GM12865 (cell line): ENCODE results near the gene GOLGA3.

Source experiments
- DNase-seq: peaks from one replicate; pipeline ENCODE4 v3.0.0; 2010; ENCODE audit warnings: low read depth
- H3K4me3 ChIP-seq: 2 replicates; pipeline ENCODE4 v1.5.1; 2011; ENCODE audit warnings: mild to moderate bottlenecking, low read depth, low read length, control low read depth
- TF ChIP-seq, protein P1 (sequence below): IDR thresholded peaks from 2 replicates; pipeline ENCODE4 v1.5.1; 2011; ENCODE audit warnings: low read length, control low read depth, low read depth, inconsistent platforms; ENCODE audit not compliant: insufficient read depth; ENCODE audit errors: missing control alignments

Gene GOLGA3

DNA sequence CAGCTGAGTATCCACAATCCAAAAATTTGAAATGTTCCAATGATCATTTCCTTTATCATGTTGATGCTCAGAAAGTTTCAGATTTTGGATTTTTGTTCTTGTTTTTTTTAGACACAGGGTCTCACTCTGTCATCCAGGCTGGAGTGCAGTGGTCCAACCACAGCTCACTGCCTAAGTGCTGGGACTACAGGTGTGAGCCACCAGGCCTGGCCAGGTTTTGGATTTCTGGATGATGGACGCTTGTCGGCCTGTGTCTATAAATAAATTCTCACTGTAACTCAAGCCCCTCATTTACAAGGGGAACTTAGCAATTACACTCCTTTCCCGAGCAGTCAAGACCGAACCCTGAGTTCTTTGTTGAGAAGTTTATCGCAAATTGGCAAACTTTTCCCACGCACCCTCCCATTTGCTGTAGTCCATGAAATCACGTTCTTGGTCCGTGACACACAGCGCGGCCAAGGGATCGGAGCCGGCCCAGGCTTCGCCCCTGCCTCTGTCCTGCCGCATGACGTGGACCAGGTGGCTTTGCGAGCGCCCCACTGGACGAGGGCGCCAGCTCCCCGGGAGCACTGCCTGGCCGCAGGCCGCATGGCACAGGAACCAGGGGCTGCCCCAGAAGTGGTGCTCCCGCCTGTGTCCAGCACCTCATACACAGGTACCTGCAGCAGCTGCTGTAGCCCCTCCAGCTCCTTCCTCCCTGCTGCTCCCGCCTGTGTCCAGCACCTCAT, 53.0 kb downstream of the GOLGA3 start:
- no peak for DNase-seq

DNA sequence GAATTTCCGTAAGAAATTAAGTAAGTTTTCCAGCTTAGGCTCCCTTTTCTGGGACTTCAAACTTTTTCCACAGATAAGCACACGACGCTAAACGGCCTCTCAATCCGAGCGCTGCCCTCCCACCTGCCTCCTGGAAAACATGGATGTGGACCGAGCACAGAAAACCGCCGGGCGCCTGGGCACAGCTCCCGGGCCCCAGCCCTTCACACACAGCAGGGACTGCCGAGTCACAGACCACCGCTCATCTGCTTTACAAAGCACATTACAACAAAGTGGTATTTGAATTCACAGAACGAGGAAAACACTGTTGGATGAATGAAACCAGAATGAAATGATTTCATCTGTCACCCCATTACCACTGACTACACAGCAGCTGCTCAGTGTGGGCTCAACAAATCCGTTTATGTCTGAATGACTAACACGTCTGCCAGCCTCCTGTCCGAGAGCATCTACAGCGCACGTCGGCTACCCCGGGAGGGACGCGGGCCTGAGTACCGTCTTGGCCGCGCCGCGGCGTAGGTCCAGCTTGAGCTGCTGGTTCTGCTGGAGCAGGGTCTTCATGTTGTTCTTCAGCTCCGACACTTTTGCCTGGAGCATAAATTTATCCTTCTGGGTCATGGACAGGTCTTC, 53.9 kb downstream of the GOLGA3 start:
- no peak for DNase-seq
- TF ChIP-seq, protein P1, sequence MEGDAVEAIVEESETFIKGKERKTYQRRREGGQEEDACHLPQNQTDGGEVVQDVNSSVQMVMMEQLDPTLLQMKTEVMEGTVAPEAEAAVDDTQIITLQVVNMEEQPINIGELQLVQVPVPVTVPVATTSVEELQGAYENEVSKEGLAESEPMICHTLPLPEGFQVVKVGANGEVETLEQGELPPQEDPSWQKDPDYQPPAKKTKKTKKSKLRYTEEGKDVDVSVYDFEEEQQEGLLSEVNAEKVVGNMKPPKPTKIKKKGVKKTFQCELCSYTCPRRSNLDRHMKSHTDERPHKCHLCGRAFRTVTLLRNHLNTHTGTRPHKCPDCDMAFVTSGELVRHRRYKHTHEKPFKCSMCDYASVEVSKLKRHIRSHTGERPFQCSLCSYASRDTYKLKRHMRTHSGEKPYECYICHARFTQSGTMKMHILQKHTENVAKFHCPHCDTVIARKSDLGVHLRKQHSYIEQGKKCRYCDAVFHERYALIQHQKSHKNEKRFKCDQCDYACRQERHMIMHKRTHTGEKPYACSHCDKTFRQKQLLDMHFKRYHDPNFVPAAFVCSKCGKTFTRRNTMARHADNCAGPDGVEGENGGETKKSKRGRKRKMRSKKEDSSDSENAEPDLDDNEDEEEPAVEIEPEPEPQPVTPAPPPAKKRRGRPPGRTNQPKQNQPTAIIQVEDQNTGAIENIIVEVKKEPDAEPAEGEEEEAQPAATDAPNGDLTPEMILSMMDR, result no peak
- H3K4me3 ChIP-seq, result no peak overlapping the region

More for the DNA sequence above, 53.0 kb downstream of the GOLGA3 start:
- TF ChIP-seq, protein P1, result no peak
- H3K4me3 ChIP-seq, result no peak overlapping the region

DNA sequence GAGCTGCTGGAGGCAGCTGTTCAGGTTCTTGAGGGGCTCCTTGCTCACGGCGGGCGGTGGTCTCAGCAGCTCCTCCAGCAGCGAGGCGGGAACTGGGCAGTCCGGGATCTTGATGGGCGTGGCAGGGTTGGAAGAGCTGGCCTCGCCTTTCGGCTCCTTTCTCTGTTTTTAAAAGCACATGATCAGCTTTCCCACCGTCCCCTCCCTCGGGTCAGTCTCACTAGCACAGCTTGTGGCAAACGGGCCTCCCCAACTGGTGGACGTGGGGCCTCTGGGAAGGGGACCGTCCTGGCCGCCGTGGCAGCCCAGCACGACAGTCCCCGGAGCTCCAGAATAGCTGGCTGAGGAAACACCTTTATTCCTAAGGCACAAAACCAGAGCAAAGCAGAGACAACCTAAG, 54.5 kb downstream of the GOLGA3 start:
- TF ChIP-seq, protein P1, result no peak
- no peak overlapping the region for H3K4me3 ChIP-seq
- DNase-seq, result no peak

DNA sequence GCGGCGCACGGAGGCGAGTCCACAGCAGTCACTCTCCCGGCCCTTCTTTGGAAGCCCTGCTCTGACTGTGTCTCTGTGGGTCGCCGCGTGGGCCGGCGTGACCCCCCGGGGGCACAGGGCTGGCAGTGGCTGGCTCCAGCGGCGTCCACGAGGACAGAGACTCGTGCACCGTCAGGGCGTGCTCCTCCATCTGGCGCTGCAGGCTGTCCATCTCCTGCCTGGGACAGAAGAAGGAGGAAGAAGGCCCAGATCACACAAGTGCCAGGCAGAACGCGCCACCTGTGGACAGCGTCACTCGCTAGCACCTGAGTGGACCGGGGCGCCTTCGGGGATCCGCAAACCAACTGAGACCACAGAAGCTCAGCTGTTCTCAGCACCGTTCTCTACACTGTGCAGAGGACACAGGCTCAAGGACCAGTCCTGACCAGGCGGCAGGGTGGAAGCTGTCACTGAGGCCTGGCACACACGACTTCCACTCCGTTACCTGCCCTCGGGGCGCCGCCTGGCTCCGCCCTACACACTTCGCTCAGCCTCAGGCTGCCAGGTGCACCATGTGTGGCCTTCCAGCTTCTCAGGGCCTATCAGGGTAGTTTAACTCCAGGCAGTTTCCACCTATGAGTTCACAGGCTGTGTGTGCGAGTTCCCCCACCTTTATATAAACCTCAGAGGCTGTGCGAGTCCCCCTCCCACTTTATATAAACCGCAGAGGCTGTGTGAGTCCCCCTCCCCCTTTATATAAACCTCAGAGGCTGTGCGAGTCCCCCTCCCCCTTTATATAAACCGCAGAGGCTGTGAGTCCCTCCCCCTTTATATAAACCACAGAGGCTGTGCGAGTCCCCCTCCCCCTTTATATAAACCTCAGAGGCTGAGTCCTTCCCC, 55.4 kb downstream of the GOLGA3 start:
- H3K4me3 ChIP-seq, result no peak overlapping the region
- TF ChIP-seq, protein P1, result no peak
- DNase-seq, result no peak

DNA sequence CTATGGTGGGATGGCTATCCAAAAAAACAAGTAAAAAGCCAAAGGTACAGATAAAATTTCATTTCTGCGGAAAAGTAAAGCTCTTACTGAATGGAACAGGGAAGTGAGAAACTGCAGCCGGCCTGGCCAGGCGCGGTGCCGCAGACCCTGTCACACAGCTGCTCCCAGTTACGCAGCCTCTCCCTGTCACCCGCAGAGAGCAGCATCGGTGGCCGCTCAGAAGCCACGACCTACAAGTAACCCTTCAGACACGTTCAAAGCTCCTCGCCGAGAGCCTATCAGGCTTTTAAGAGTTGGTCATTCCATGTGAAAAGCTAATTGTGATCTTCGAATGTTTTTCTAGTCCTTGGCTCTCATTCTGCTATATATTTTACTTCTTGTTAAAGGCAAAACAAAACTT, 56.1 kb downstream of the GOLGA3 start:
- TF ChIP-seq, protein P1, result no peak
- peak; percentile 83 for DNase-seq

DNA sequence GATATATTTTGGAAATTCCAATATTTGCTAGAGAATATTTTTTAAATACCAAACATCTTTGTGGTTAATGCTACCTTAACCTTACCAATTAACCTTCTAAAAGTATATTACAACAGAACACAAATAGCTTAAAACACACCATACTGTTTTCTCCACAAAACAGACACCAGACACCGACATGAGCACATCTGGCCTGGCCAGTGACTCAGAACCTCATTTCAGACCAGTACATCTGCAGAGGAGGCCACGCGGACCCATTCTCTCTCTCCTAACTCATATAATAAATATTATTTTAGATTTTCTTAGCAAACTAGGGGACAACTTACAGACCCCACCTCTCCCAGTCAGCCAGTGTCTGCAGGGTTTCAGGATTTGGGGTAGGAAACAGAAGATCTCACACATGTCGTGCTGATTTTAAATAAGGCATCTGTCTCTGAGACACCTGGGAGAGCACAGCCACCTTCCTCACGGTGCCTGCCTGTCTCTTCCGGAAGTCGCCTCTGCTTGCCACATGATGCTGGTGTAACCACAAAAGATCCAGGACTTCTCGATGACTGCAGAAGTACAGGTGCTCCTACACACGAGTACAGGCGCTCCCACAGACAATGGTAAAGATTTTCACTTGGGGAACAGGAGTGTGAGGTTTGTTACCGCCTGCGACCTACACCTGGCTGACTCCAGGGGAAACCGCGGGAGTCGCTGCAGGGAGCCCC, 57.4 kb downstream of the GOLGA3 start:
- TF ChIP-seq, protein P1, result no peak
- DNase-seq, result peak; percentile 91
- H3K4me3 ChIP-seq, result peak overlapping the region; percentile 56

More for the DNA sequence above, 56.1 kb downstream of the GOLGA3 start:
- H3K4me3 ChIP-seq, result no peak overlapping the region
